H1 (cell line): Measurements from ENCODE around the gene TMEM30A. TPM values are rescaled to one million over a fixed set of nuclear protein-coding genes. Genes with fewer than 3 reads are reported as not detected.
A peak's percentile ranks its signal among the peaks of the same experiment; 100 is the strongest.

ENCODE experiments used
- polyA plus RNA-seq, 7 experiments: library from polyadenylated mRNA; depleted of rRNA in 3 of 7; stranded (reverse) in 5 of 7; unstranded in 2 of 7; fragments of >200 nt in 5 of 7; fragments of 200-250 nt in 2 of 7; gene quantifications; 1 replicate in 5 of 7; 2 replicates in 1 of 7; 4 replicates in 1 of 7; pipeline versions ENCODE4 v1.2.1 to v1.2.3, GENCODE V29; 2011 to 2013; ENCODE audit warnings: missing spikeins in 2 of 7, mixed read lengths in 2 of 7
- total RNA-seq: library from RNA; stranded (reverse); fragmentation: NEBNext Ultra II Directional; extraction: Animal tissue kit (Norgen Biotek cat#: 25700); gene quantifications from 2 replicates; pipeline ENCODE4 v1.2.1, GENCODE V29; 2021
- TF ChIP-seq, protein P1 (sequence below): IDR thresholded peaks from 2 replicates; pipeline ENCODE4 v1.6.1; 2012; ENCODE audit warnings: inconsistent platforms

The TMEM30A gene
- total and polyA plus RNA-seq, 2 of the 8 experiments (the other 6 are each of a cell fraction or from before 2014, with no cell fraction given) = 10.5 to 71.0 TPM

DNA sequence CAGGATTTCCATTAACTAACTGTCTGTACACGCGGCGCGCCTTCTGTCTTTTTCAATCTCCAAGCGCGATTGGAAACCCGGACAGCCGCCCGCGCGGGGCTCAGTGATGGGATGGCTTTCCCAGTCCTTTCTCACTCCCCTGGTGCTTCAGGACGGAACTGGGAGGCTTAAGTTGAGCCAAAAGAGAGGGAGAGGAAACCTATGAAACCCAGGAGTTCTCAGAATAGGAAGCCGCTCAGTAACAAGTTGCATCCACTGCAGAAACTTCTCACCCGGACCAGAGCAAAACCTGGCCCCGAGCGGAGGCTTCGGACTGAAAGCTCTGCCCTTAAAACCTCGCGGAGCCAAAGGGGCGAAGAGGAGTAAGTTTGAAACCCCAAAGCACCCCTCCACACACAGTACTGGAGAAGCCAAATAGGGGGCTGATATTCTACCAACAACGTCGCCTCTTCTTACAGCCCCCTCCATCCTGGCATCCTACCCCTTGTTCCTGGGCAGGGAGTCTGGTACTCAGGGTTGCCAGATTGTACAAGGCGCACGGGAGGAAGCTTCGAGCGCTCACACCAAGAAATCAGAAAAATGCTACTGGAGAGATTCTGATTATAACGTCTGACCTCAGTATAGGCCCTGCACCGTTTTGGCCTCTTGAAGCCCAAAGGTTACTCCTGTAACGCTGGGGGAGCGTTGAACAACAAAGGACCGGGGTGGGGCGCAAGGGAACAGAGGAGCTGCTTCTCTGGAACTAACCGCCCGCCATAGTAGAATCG lies 77.8 kb downstream of the TMEM30A start (continued):
- TF ChIP-seq, protein P1, sequence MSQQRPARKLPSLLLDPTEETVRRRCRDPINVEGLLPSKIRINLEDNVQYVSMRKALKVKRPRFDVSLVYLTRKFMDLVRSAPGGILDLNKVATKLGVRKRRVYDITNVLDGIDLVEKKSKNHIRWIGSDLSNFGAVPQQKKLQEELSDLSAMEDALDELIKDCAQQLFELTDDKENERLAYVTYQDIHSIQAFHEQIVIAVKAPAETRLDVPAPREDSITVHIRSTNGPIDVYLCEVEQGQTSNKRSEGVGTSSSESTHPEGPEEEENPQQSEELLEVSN = 0 out of 2 replicates have a peak, but pooled peaks have one; percentile 9
